SH-SY5Y (cell line): ENCODE results near the gene ESPN.

Source experiments
- GATA2 ChIP-seq: IDR thresholded peaks from 2 replicates; pipeline ENCODE4 v1.6.1; 2011; ENCODE audit warnings: mild to moderate bottlenecking, low read depth, low read length
- GATA3 ChIP-seq: IDR thresholded peaks from 2 replicates; pipeline ENCODE4 v1.6.1; 2011; ENCODE audit warnings: low read depth, mild to moderate bottlenecking, low read length, moderate library complexity

- TF ChIP-seq GATA3 (no peak), GATA2 (no peak)
Measured at GRCh38 chr1:6491081-6491449, 66.5 kb downstream of the ESPN start.
